SJSA1 (cell line): Measurements from ENCODE around the gene NEK2. TPM values are rescaled to one million over a fixed set of nuclear protein-coding genes. Genes with fewer than 3 reads are reported as not detected.
"Not testable (repeated sequence)": the region's sequence is repeated elsewhere in the genome, so short reads cannot be mapped to it uniquely, and the experiment has no call there.

Source experiments
- DNase-seq, 2 experiments: peaks; one replicate each; pipeline ENCODE4 v3.0.0-alpha.2; 2015 to 2020; ENCODE audit warnings: low spot score in 2 of 2, low read depth in 1 of 2
- H3K27ac ChIP-seq: fragments of 250-450 bp; sonication (Bioruptor Pico); 2 replicates; pipeline ENCODE4 v1.5.1; 2020; ENCODE audit warnings: mild to moderate bottlenecking, moderate library complexity
- H3K27me3 ChIP-seq: fragments of 250-450 bp; sonication (Bioruptor Pico); replicated peaks from 2 replicates; pipeline ENCODE4 v1.5.1; 2020; ENCODE audit warnings: mild to moderate bottlenecking, moderate library complexity
- H3K36me3 ChIP-seq: fragments of 250-450 bp; sonication (Bioruptor Pico); 2 replicates; pipeline ENCODE4 v1.5.1; 2020; ENCODE audit warnings: mild to moderate bottlenecking
- H3K4me1 ChIP-seq: fragments of 250-450 bp; sonication (Bioruptor Pico); replicated peaks from 2 replicates; pipeline ENCODE4 v1.6.1; 2021; ENCODE audit warnings: mild to moderate bottlenecking
- H3K4me3 ChIP-seq: fragments of 250-450 bp; sonication (Bioruptor Pico); 2 replicates; pipeline ENCODE4 v1.5.1; 2020; ENCODE audit warnings: mild to moderate bottlenecking
- H3K9me3 ChIP-seq: fragments of 250-450 bp; sonication (Bioruptor Pico); replicated peaks from 2 replicates; pipeline ENCODE4 v1.5.1; 2020; ENCODE audit warnings: mild to moderate bottlenecking
- total RNA-seq: library from RNA; depleted of rRNA; stranded (reverse); fragments of >200 nt; shearing (Covaris generic); gene quantifications from 2 replicates; pipeline ENCODE4 v1.2.3, GENCODE V29; 2014

NEK2 gene
- total RNA-seq, 1 experiment from 2014 or later: 61.4 TPM

DNA sequence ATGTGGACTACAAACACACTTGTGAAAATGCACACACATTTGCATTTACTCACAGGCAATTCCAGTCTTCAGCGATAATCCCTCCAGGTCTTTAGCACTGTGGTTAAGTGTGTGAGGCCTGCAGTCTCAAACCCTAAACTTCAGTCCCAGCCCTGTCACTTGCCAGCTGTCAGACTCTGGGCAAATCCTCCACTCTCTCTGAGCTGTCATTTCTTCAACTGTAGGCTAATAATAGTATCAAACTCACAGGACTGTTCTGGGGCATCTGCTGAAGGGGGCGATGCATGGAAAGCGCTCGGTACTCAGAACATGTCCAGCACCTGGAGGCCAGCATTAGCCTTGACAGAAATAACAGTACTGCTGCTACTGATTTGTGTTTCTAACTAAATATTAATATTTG lies 48.2 kb downstream of the NEK2 start:
- Histone ChIP-seq H3K27me3 (no peaks in the 10 kb centered on the region), H3K4me1 (peaks cover 40% of the 10 kb centered on the region), H3K36me3 (no peaks in the 10 kb centered on the region), H3K9me3 (no peaks in the 10 kb centered on the region), H3K4me3 (no peak overlapping the region), H3K27ac (no peak overlapping the region)
- DNase-seq: no peak

DNA sequence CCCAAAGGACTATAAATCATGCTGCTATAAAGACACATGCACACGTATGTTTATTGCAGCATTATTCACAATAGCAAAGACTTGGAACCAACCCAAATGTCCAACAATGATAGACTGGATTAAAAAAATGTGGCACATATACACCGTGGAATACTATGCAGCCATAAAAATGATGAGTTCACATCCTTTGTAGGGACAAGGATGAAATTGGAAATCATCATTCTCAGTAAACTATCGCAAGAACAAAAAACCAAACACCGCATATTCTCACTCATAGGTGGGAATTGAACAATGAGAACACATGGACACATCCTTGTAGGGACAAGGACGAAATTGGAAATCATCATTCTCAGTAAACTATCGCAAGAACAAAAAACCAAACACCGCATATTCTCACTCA lies 49.6 kb downstream of the NEK2 start:
- H3K4me1 ChIP-seq: peaks cover 28% of the 10 kb centered on the region
- H3K4me3 ChIP-seq, H3K36me3 ChIP-seq, H3K27ac ChIP-seq, DNase-seq, H3K27me3 ChIP-seq, H3K9me3 ChIP-seq: not testable (repeated sequence)

DNA sequence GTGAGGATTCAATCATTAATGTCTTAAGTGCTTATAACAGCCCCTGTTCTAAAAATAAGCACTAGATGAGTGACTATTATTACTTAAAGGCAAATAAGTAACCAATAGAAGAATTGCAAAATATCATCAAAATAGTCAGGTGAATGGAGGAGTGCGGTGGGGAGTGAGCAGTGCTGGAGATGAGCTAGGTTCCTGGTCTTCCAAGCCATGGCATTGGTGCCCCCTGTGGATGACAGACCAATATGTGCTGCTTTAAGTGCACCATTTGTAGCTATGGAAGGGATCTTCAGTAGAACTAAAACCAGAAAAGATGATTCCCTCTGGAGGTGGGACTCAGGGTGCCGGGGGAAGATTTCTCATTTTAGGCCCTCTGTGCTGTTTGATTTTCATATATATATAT lies 50.4 kb downstream of the NEK2 start:
- Histone ChIP-seq H3K4me1 (peaks cover 20% of the 10 kb centered on the region), H3K4me3 (no peak overlapping the region), H3K36me3 (no peaks in the 10 kb centered on the region), H3K9me3 (no peaks in the 10 kb centered on the region), H3K27me3 (no peaks in the 10 kb centered on the region), H3K27ac (no peak overlapping the region)
- no peak for DNase-seq

DNA sequence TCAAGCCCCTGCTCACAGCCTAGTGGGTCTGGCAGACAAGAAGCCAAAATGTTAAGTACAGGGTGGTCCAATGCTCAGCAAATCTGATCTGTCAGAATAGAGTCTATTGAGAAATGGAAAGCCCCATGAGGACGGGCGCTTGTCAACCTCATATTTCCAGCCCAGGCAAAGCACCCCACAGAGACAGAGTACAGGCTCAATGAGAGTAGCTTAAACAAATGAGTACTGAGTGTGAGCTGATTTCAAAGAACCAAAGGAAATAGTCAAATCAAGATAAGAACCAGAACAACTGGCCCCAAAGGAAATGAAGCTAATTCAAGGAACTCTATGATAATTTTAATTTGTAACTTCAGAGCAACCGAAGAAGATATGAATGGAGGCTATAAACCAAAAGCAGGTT lies 51.9 kb downstream of the NEK2 start:
- no peak for DNase-seq
- H3K27me3 ChIP-seq: no peaks in the 10 kb centered on the region
- no peak overlapping the region for H3K27ac ChIP-seq
- H3K9me3 ChIP-seq: no peaks in the 10 kb centered on the region
- H3K4me3 ChIP-seq: no peak overlapping the region
- H3K4me1 ChIP-seq: peaks cover 12% of the 10 kb centered on the region
- no peaks in the 10 kb centered on the region for H3K36me3 ChIP-seq

DNA sequence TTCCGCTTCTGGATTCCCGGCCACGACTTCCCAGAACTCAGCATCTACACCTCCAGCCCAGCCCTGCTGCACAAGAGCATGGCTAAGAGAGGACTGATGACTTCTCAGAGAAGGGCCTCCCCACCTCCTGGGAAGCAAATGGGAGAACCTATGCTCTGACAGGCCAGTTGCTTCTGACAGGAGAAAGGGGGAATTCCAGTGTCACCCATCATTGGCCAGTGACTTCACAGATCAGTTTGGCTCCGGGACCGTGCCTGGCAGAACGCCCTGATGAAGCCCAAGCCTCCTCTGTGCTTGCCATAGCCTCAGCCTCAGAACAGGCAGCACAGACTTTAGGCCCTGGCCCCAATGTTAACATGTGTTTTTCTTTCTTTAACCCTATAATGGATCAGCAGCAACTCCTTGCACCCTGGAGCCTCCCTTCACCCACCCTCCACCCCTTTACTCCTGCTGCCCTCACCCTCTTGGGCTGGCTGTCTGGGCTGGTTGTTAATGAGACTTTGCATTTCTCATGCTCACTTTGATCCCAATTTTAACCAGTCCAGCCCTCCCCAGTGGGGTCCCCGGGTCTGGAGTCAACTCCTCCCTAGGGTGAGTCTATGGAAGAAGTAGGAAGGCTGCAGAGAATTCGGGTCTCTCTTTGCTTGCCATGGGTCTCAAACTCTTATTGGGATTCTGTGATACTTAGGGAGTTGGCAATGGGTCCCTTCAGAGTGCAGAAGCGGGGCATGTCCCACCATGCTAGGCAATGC lies 53.8 kb downstream of the NEK2 start:
- Histone ChIP-seq H3K27me3 (no peaks in the 10 kb centered on the region), H3K27ac (no peak overlapping the region), H3K36me3 (no peaks in the 10 kb centered on the region), H3K4me1 (no peaks in the 10 kb centered on the region), H3K4me3 (no peak overlapping the region), H3K9me3 (no peaks in the 10 kb centered on the region)
- DNase-seq: no peak

DNA sequence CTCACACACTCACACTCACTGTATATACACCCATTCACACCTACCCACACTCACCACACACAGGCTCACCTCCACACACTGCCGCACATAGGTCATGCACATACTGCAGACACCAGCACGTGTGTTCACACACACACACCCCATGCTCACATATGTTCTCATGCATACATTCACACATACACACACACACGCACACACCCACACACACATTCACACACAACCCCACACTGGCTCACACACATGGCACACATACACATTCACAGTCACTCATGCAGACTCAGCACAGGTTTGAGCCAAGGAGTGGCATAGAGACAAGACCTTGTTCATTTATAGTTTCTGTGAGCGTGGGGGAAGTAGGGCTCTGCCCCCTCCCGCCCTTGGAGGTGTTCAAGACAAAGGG lies 55.3 kb downstream of the NEK2 start:
- Histone ChIP-seq H3K4me3 (no peak overlapping the region), H3K27me3 (no peaks in the 10 kb centered on the region), H3K4me1 (no peaks in the 10 kb centered on the region), H3K27ac (no peak overlapping the region), H3K9me3 (no peaks in the 10 kb centered on the region), H3K36me3 (no peaks in the 10 kb centered on the region)
- DNase-seq: no peak

DNA sequence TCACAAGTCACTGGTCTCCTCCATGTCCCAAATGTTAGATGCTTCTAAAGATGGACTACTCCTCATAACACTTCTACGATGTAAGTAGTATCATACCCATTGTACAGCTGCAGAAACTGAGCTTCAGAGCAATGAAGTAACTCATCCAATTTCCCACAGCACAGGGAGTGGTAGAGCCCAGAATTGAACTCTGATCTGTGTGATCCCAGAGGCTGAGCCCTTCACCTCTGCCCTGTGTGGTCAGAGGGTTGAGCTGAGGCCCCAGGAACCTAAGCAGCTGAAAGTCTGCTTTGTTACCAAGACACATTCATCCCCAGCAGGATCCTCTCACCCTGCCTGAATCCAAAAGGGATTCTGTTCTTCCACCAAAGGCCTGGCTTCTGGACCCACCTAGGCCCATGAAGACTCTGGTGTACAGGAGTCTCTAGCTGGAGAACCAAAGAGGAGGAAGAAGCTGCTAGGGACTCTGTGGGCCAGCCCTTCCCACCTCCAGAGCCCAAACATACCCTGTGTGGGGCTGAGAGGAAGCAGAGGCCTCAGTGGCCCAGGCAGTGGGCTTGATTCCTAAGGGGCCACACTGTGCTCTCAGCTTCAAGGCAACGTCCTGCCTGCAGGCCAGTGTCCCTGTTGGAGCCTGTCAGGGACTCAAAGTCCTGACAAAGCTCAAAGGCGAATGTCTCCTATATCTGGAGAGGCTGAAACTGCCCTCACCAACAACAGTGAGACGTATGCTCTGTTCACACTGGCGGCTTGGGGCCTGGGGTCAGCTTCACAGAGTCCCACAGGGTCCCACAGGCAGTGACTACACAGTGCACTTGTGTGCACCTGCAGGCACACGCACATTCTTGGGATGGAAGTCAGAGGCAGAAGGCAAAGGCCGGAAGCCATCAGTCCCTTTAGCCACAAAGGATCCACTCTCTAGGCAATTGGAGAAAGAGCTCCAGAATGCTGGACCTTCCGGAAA lies 56.1 kb downstream of the NEK2 start:
- Histone ChIP-seq H3K4me1 (no peaks in the 10 kb centered on the region), H3K27me3 (no peaks in the 10 kb centered on the region), H3K4me3 (no peak overlapping the region), H3K27ac (no peak overlapping the region), H3K36me3 (no peaks in the 10 kb centered on the region), H3K9me3 (no peaks in the 10 kb centered on the region)
- DNase-seq: no peak

DNA sequence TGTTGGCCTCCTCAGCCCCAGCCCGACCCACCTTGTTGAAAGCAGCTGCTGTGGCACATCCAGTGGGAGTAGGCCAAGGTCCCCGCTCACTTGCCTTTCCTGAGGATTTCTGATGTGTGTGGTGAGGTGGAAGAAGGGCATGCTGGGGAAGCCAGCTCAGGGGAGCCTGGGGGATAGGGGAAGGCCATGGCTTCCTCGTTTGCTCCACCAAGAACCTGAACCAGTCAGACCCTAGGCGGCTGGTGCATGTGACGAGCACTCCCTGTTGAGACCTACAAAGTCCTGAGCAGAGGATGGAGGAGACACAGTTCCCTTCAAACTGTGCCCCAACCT lies 58.5 kb downstream of the NEK2 start:
- DNase-seq: no peak
- Histone ChIP-seq H3K36me3 (no peaks in the 10 kb centered on the region), H3K9me3 (no peaks in the 10 kb centered on the region), H3K4me1 (peaks cover 15% of the 10 kb centered on the region), H3K27me3 (no peaks in the 10 kb centered on the region), H3K4me3 (no peak overlapping the region), H3K27ac (no peak overlapping the region)

DNA sequence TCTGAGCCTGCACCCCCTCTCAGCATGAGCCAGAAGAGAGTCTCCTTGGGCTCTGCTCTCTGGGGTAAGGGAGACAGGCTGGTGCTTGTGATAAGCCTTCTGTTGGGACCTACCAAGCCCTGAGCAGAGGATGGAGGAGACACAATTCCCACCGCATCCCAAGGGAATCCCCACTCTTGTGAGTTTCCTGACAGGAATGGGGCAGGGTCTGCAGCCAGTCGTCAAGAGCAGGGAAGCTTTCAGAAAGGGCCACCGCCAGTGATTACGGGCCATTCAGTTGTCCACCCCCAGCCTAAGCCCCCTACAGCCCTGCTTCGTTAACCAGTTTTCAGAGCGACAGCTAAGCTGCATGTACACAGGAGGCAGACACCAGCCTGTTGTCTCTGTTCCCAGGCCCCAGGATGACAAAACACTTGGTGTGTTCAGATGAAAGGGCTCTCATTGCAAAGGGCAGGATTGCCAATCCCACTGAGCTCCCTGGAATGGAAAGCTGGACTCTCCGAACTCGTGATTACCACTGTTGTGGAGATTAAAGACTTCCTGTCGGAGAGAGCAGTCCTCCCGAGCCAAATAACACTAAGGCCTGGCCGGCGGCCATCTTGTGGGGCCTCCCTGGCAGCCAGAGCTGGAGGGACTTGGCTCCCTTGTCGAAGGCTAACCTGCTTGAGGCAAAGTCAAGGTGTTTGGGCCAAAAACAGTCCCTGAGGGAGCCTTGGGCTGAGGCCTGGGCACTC lies 59.0 kb downstream of the NEK2 start:
- no peak for DNase-seq
- Histone ChIP-seq H3K4me3 (no peak overlapping the region), H3K9me3 (no peaks in the 10 kb centered on the region), H3K27me3 (no peaks in the 10 kb centered on the region), H3K27ac (no peak overlapping the region), H3K4me1 (peaks cover 15% of the 10 kb centered on the region), H3K36me3 (no peaks in the 10 kb centered on the region)

DNA sequence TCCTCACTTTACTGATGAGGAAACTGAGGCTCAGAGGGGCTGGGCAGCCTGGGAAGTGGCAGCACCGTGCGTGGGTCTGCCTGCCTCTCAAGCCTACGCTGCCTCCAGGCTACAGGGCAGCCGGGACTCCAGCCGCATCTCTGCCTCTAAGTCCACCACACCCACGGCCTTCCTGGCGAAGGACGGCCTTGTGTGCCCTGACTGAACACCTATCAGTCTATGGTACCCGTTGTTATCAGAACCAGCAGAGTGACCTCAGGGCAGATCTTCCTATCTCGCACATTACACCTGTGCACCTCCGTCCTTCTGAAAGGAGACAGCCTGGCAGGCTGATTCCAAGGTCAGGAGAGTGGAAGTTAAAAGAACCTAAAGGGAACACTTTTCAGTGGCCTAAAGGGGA lies 60.8 kb downstream of the NEK2 start:
- H3K9me3 ChIP-seq: no peaks in the 10 kb centered on the region

DNA sequence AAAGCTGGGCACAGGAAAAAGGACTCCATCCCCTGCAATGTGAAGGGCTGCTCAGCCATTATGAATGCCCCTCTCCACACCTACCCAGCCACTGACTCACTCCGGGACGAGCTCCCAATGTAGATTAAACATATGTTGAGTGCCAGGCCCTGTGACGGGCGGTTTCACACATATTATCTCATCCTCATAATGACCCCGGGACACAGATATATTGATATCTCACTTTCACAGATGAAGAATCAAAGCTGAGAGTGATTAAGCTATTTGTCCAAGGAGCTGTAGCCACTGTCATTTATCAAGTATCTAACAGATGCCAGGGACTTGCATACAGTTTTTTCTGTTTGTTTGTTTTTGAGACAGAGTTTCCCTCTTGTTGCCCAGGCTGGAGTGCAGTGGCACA lies 61.5 kb downstream of the NEK2 start:
- Histone ChIP-seq H3K4me3 (no peak overlapping the region), H3K27me3 (no peaks in the 10 kb centered on the region), H3K27ac (peak overlapping the region; percentile 44; the same call in 1 of the 2 replicates), H3K4me1 (peaks cover 15% of the 10 kb centered on the region), H3K36me3 (no peaks in the 10 kb centered on the region), H3K9me3 (no peaks in the 10 kb centered on the region)
- DNase-seq: no peak

More for the DNA sequence above, 60.8 kb downstream of the NEK2 start:
- no peak for DNase-seq
- Histone ChIP-seq H3K36me3 (no peaks in the 10 kb centered on the region), H3K4me3 (no peak overlapping the region), H3K27me3 (no peaks in the 10 kb centered on the region), H3K27ac (no peak overlapping the region), H3K4me1 (peaks cover 15% of the 10 kb centered on the region)

DNA sequence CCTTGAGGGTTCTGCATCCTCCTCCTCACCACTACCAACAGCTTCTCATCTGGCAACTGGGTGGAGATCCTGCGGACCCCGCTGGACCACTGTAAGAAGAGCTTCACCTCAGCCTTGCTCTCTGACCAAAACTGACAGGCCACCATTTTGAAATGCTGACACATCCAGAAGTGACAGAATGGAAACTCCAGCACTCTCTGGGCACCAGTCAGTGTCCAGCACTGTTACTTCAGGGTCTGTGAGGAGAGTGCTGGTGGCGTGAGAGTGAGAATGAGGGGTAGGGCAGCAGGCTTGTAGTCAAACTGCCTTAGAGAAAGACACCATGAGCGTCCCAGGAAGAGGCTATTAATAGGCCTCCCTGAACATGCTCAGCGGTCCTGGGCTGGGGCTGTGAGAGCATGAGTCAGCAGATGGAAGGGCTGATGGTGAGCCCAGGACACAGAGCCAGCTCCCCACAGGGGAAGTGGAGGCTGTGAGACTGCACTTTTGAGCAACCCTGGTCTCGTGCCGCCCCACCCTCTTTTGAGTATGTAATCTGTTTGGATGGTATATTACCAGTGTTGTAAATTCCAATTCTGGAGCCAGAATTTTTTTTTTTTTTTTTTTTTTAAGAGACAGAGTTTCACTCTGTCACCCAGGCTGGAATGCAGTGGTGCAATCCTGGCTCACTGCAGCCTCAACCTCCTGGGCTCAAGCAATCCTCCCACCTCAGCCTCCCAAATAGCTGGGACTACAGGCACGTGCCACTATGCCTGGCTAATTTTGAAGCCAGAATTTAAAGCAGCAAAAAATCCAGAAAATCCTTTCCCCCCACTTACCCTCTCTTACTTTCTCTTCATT lies 62.1 kb downstream of the NEK2 start:
- H3K27ac ChIP-seq: peak overlapping the region; percentile 44
- no peaks in the 10 kb centered on the region for H3K27me3 ChIP-seq
- H3K4me3 ChIP-seq: no peak overlapping the region
- peaks cover 15% of the 10 kb centered on the region for H3K4me1 ChIP-seq
- peak; percentile 64 to 76 for DNase-seq
- no peaks in the 10 kb centered on the region for H3K9me3 ChIP-seq
- H3K36me3 ChIP-seq: no peaks in the 10 kb centered on the region

DNA sequence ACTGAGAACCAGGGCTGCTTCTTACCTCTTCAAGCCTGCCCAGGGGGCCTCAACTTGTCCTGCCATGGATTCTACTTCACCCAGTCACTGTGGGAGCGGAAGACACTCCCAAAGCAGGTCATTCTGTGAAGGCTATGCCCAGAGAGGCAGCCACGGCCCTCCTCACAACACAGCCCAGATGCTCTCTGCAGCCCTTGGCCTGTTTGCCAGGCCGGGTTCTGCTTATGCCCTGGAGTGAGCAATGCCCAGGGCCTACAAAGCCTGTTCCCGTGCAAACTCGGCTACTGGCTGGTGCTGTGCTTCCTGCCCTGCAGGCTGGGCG lies 62.7 kb downstream of the NEK2 start:
- Histone ChIP-seq H3K27ac (peak overlapping the region; percentile 44; the same call in 1 of the 2 replicates), H3K9me3 (no peaks in the 10 kb centered on the region), H3K27me3 (no peaks in the 10 kb centered on the region), H3K4me3 (no peak overlapping the region), H3K36me3 (no peaks in the 10 kb centered on the region), H3K4me1 (peaks cover 15% of the 10 kb centered on the region)
- DNase-seq: no peak
